Iris pigment epithelial cell (primary cell): ENCODE results near the gene ANKRD10.

Experiments
- DNase-seq: peaks from one replicate; pipeline ENCODE4 v3.0.0-alpha.2; 2011; ENCODE audit warnings: low read depth

The ANKRD10 gene

GRCh38 chr13:110830800-110831371 lies 84.0 kb downstream of the ANKRD10 start:
- DNase-seq: no peak

GRCh38 chr13:110830331-110830730 lies 84.5 kb downstream of the ANKRD10 start:
- no peak for DNase-seq

- no peak for DNase-seq
These were observed 85.4 kb downstream of the ANKRD10 start for GRCh38 chr13:110829486-110829885.

- no peak for DNase-seq
These were observed 86.2 kb downstream of the ANKRD10 start for GRCh38 chr13:110828705-110829104.
